HCT116 (cell line): Measurements from ENCODE around the gene GRK2. TPM values are rescaled to one million over a fixed set of nuclear protein-coding genes. Genes with fewer than 3 reads are reported as not detected.
A peak's percentile ranks its signal among the peaks of the same experiment; 100 is the strongest.
"Not testable (repeated sequence)": the region's sequence is repeated elsewhere in the genome, so short reads cannot be mapped to it uniquely, and the experiment has no call there.

ENCODE experiments used
- ATAC-seq: fragments of 200-7000 bp; cut with Tn5 transposase; 2 replicates; pipeline ENCODE4 v1.9.1; 2020; ENCODE audit warnings: mild to moderate bottlenecking, moderate library complexity
- BruUV-seq: library from RNA; stranded (reverse); fragments of 400-500 nt; replicated peaks from 2 replicates; lab custom pipeline; 2021; lab: Mats Ljungman, UMichigan
- CTCF ChIA-PET: fragments of 300-600 bp; sonication (Branson Sonifier 250); formaldehyde crosslinking; loops from one replicate; lab custom pipeline; 2021; ENCODE audit warnings: antibody characterized with exemption; lab: Charles Lee
- POLR2A ChIA-PET: fragments of 300-600, 350-600 bp; sonication (Branson Sonifier 250); formaldehyde crosslinking; loops from one replicate; lab custom pipeline; 2021; ENCODE audit warnings: antibody characterized with exemption; lab: Charles Lee
- RAD21 ChIA-PET, 2 experiments: fragments of 300-600 bp; sonication (Branson Sonifier 250); formaldehyde crosslinking; loops; one replicate each; lab custom pipeline; 2023; ENCODE audit warnings: low total read pairs in 2 of 2; ENCODE audit not compliant: uncharacterized antibody in 2 of 2, unreplicated experiment in 2 of 2, low non-redundant PET in 1 of 2; lab: Charles Lee
- DNase-seq: peaks from one replicate; pipeline ENCODE4 v3.0.0-alpha.2; 2010; ENCODE audit warnings: low read depth, low spot score
- H2AFZ ChIP-seq: fragments of 200-600 bp; shearing (Covaris generic), sonication (generic); 2 replicates; pipeline ENCODE4 v1.6.1; 2017; ENCODE audit warnings: low read depth, mixed run types, mixed read lengths, antibody characterized with exemption, low read length; ENCODE audit not compliant: poor library complexity, severe bottlenecking
- H3K27ac ChIP-seq: 2 replicates; pipeline ENCODE4 v1.5.1; 2012; ENCODE audit warnings: low read depth, low read length
- H3K27me3 ChIP-seq: fragments of 200-600 bp; sonication (generic); 2 replicates; pipeline ENCODE4 v1.6.1; 2016; ENCODE audit warnings: mixed run types, low read length, mixed read lengths; ENCODE audit not compliant: insufficient read depth
- H3K36me3 ChIP-seq, 2 experiments: fragments of 200-500 bp in 1 of 2; fragments of 200-600 bp in 1 of 2; sonication (Bioruptor generic) in 1 of 2; sonication (generic) in 1 of 2; 2 replicates each; pipeline versions ENCODE4 v1.5.1 to v1.6.1; 2014 to 2016; ENCODE audit warnings: low read length in 2 of 2, inconsistent platforms in 1 of 2, mixed read lengths in 1 of 2, mixed run types in 1 of 2; ENCODE audit not compliant: insufficient read depth in 2 of 2, control insufficient read depth in 1 of 2
- H3K4me1 ChIP-seq, 2 experiments: fragments of 200-600 bp in 1 of 2; sonication (generic) in 1 of 2; 2 replicates each; pipeline versions ENCODE4 v1.5.1 to v1.6.1; 2012 to 2017; ENCODE audit warnings: low read length in 2 of 2, inconsistent platforms in 1 of 2, mild to moderate bottlenecking in 1 of 2, mixed read lengths in 1 of 2, mixed run types in 1 of 2, moderate library complexity in 1 of 2; ENCODE audit not compliant: insufficient read depth in 2 of 2, control insufficient read depth in 1 of 2
- H3K4me2 ChIP-seq: fragments of 200-600 bp; sonication (generic); 2 replicates; pipeline ENCODE4 v1.6.1; 2017; ENCODE audit warnings: mixed run types, low read length, mixed read lengths
- H3K4me3 ChIP-seq, 2 experiments: fragments of 200-600 bp in 1 of 2; sonication (generic) in 1 of 2; replicated peaks in 1 of 2; 2 replicates each; pipeline ENCODE4 v1.5.1; 2011 to 2016; ENCODE audit warnings: low read length in 2 of 2, control low read depth in 1 of 2, low read depth in 1 of 2, mild to moderate bottlenecking in 1 of 2, mixed read lengths in 1 of 2, mixed run types in 1 of 2
- H3K79me2 ChIP-seq: fragments of 200-600 bp; sonication (generic); 2 replicates; pipeline ENCODE4 v1.6.1; 2017; ENCODE audit warnings: mild to moderate bottlenecking, mixed run types, low read length, moderate library complexity, mixed read lengths; ENCODE audit not compliant: insufficient read depth
- H3K9ac ChIP-seq: fragments of 200-600 bp; sonication (generic); 2 replicates; pipeline ENCODE4 v1.6.1; 2016; ENCODE audit warnings: low read length, mixed read lengths
- H3K9me2 ChIP-seq: fragments of 200-600 bp; sonication (generic), shearing (Covaris generic); 2 replicates; pipeline ENCODE4 v1.6.1; 2017; ENCODE audit warnings: mixed run types, mild to moderate bottlenecking, moderate library complexity; ENCODE audit not compliant: insufficient read depth
- H3K9me3 ChIP-seq, 2 experiments: fragments of 200-500 bp in 1 of 2; fragments of 200-600 bp in 1 of 2; sonication (Bioruptor generic) in 1 of 2; sonication (generic) in 1 of 2; 2 replicates each; pipeline ENCODE4 v1.6.1; 2014 to 2017; ENCODE audit warnings: low read length in 2 of 2, mixed read lengths in 2 of 2, inconsistent platforms in 1 of 2, low read depth in 1 of 2, mild to moderate bottlenecking in 1 of 2, mixed run types in 1 of 2, moderate library complexity in 1 of 2; ENCODE audit not compliant: control insufficient read depth in 1 of 2, insufficient read depth in 1 of 2
- H4K20me1 ChIP-seq: fragments of 200-600 bp; sonication (generic), shearing (Covaris generic); 2 replicates; pipeline ENCODE4 v1.6.1; 2017; ENCODE audit warnings: mixed run types, mild to moderate bottlenecking, moderate library complexity; ENCODE audit not compliant: insufficient read depth
- CBX3 ChIP-seq: IDR thresholded peaks from 2 replicates; pipeline ENCODE4 v1.6.1; 2012; ENCODE audit warnings: low read depth
- EZH2 ChIP-seq: fragments of 200-600 bp; sonication (generic); IDR thresholded peaks from 2 replicates; pipeline ENCODE4 v1.6.1; 2017; ENCODE audit warnings: antibody characterized with exemption, mixed run types
- RAD21 ChIP-seq: IDR thresholded peaks from 2 replicates; pipeline ENCODE4 v1.6.1; 2012; ENCODE audit warnings: low read depth, mild to moderate bottlenecking
- YY1 ChIP-seq: IDR thresholded peaks from 2 replicates; pipeline ENCODE4 v1.6.1; 2011; ENCODE audit warnings: low read length, low read depth, moderate library complexity, mild to moderate bottlenecking; ENCODE audit not compliant: insufficient replicate concordance; ENCODE audit errors: extremely low read depth
- ZFX ChIP-seq: fragments of 450-650 bp; IDR thresholded peaks from 2 replicates; pipeline ENCODE4 v1.6.1; 2017
- intact Hi-C: fragments of 100-400 bp; cut with micrococcal nuclease; formaldehyde crosslinking; loops from 2 replicates; pipeline ENCODE4 v1.10.0; 2022
- total RNA-seq: library from RNA; stranded (reverse); gene quantifications from one replicate; pipeline ENCODE4 v1.2.1, GENCODE V29; 2021; ENCODE audit not compliant: unreplicated experiment
- TF ChIP-seq, protein P1 (sequence below): IDR thresholded peaks from 2 replicates; pipeline ENCODE4 v1.6.1; 2012

The GRK2 gene
- total RNA-seq, 1 experiment from 2014 or later: 83.0 TPM

- Histone ChIP-seq H3K27ac (peak overlapping the region; percentile 87), H3K9ac (peak overlapping the region; percentile 88), H3K9me2 (no peaks in the 10 kb centered on the region), H3K9me3 (no peaks in the 10 kb centered on the region), H3K79me2 (peaks cover 11% of the 10 kb centered on the region; the same call in 1 of the 2 replicates), H3K27me3 (no peaks in the 10 kb centered on the region), H3K4me2 (peak overlapping the region; percentile 78), H3K4me1 (peaks cover 4 to 22% of the 10 kb centered on the region in 2 experiments; a peak in 3 of 4 replicates), H2AFZ (no peak overlapping the region), H3K4me3 (peak overlapping the region; percentile 81 to 90), H4K20me1 (no peaks in the 10 kb centered on the region), H3K36me3 (no peaks in the 10 kb centered on the region)
- TSS peak; percentile 39 for BruUV-seq
- ChIA-PET POLR2A (interaction anchor here (1.0 to 1.9 kb wide), 4 partner anchors 15 to 78 kb away, joined by 5 to 7 read pairs (median 6); partner anchors contain the start of gene SSH3), CTCF (interaction anchor here (0.8 to 3.2 kb wide), 19 partner anchors 9 to 290 kb away, joined by 3 to 60 read pairs (median 7); partner anchors contain the start of genes ANKRD13D, GRK2, POLD4 and PPP1CA), RAD21 (interaction anchor here (0.8 to 2.4 kb wide), 7 partner anchors 15 to 237 kb away, joined by 4 to 8 read pairs (median 5); no protein-coding TSS in a partner anchor)
- ATAC-seq (peak; percentile 40), DNase-seq (no peak)
- TF ChIP-seq, protein P1, sequence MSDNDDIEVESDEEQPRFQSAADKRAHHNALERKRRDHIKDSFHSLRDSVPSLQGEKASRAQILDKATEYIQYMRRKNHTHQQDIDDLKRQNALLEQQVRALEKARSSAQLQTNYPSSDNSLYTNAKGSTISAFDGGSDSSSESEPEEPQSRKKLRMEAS: peak; percentile 69
- TF ChIP-seq YY1 (no peak), RAD21 (no peak), ZFX (peak; percentile 83; the same call in 1 of the 2 replicates), EZH2 (no peak), CBX3 (no peak)
- intact Hi-C loops: loop anchor here (1.0 to 2.0 kb wide), 4 partner anchors 52 to 263 kb away; partner anchors contain the start of gene GRK2
These were observed 51.7 kb downstream of the GRK2 start for GRCh38 chr11:67317888-67318555.

DNA sequence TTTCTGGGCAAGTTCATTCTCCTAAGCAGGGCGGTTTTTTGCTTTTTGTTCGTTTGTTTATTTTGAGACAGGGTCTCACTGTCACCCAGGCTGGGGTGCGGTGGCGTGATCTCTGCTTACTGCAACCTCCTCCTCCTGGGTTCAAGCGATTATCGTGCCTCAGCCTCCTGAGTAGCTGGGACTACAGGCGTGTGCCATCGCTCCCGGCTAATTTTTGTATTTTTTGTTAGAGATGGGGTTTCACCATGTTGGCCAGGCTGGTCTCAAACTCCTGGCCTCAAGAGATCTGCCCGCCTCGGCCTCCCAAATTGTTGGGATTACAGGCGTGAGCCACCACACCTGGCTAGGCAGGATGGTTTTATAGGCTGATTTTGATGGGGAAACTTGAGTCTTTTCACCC, 52.6 kb downstream of the GRK2 start:
- H3K4me2 ChIP-seq: peak overlapping the region; percentile 78
- H4K20me1 ChIP-seq, intact Hi-C loops, DNase-seq, H3K36me3 ChIP-seq, ATAC-seq, H3K9me3 ChIP-seq, H3K27ac ChIP-seq, H3K9me2 ChIP-seq, CTCF ChIA-PET, H3K27me3 ChIP-seq, POLR2A ChIA-PET, H2AFZ ChIP-seq, BruUV-seq: not testable (repeated sequence)
- RAD21 ChIA-PET: interaction anchor here in 1 of 2 experiments (1.5 kb wide), 1 partner anchor 27 kb away, joined by 4 read pairs; no protein-coding TSS in a partner anchor
- H3K9ac ChIP-seq: peak overlapping the region; percentile 88; the same call in 1 of the 2 replicates
- H3K4me1 ChIP-seq: peaks cover 3 to 19% of the 10 kb centered on the region in 2 experiments; a peak in 3 of 4 replicates
- H3K4me3 ChIP-seq: peak overlapping the region; percentile 81 to 90
- peaks cover 11% of the 10 kb centered on the region; the same call in 1 of the 2 replicates for H3K79me2 ChIP-seq
